K562 (cell line): ENCODE measurements around the gene PYY. TPM values are rescaled to one million over a fixed set of nuclear protein-coding genes. Genes with fewer than 3 reads are reported as not detected.
A peak's percentile ranks its signal among the peaks of the same experiment; 100 is the strongest.

ENCODE experiments used
- ATAC-seq: fragments of 200-7000 bp; cut with Tn5 transposase; 3 replicates; pipeline ENCODE4 v1.9.1; 2020; ENCODE audit warnings: moderate library complexity
- BruUV-seq: library from RNA; stranded (reverse); fragments of 400-500 nt; replicated peaks from 2 replicates; lab custom pipeline; 2021; lab: Mats Ljungman, UMichigan
- CTCF ChIA-PET: fragments of 300-600 bp; formaldehyde crosslinking; extraction: SDS; loops from one replicate; lab custom pipeline; 2021; ENCODE audit warnings: low intra/inter-chr PET ratio; lab: Yijun Ruan, JAX
- POLR2A ChIA-PET: fragments of 300-600, 350-650 bp; sonication (Branson Sonifier 250); formaldehyde crosslinking; extraction: SDS; loops from one replicate; lab custom pipeline; 2021; ENCODE audit warnings: antibody characterized with exemption, inconsistent platforms; lab: Yijun Ruan, JAX
- DNase-seq, 4 experiments: peaks; one replicate each; pipeline versions ENCODE4 v3.0.0 to v3.0.0-alpha.2; 2011 to 2018; ENCODE audit warnings: low spot score in 3 of 4, mixed read lengths in 3 of 4; ENCODE audit errors: extremely low read depth in 1 of 4
- FAIRE-seq: peaks from 2 replicates; lab custom pipeline; 2011; peaks lifted over from hg19 to GRCh38; lab: Jason Lieb, UNC
- H2AFZ ChIP-seq: 2 replicates; pipeline ENCODE4 v1.6.0; 2011; ENCODE audit warnings: low read depth, low read length, control low read depth, inconsistent platforms
- H3K27ac ChIP-seq: fragments of 200-600 bp; 3 replicates; pipeline ENCODE4 v1.8.0; 2011; ENCODE audit warnings: low read depth, mild to moderate bottlenecking, control low read depth, inconsistent platforms, low read length, moderate library complexity, mixed read lengths; ENCODE audit errors: extremely low read depth
- H3K27me3 ChIP-seq, 2 experiments: fragments of 300-600 bp in 1 of 2; 2 replicates in 1 of 2; 3 replicates in 1 of 2; pipeline versions ENCODE4 v1.6.0 to v1.8.0; 2011; ENCODE audit warnings: inconsistent platforms in 2 of 2, low read length in 2 of 2, mild to moderate bottlenecking in 1 of 2, mixed read lengths in 1 of 2, moderate library complexity in 1 of 2; ENCODE audit not compliant: control insufficient read depth in 2 of 2, insufficient read depth in 2 of 2
- H3K36me3 ChIP-seq: fragments of 300-600 bp; 3 replicates; pipeline ENCODE4 v1.8.0; 2011; ENCODE audit warnings: mild to moderate bottlenecking, low read length, inconsistent platforms; ENCODE audit not compliant: control insufficient read depth, insufficient read depth
- H3K4me1 ChIP-seq, 2 experiments: fragments of 200-600 bp in 1 of 2; replicated peaks in 1 of 2; 2 replicates in 1 of 2; 3 replicates in 1 of 2; pipeline versions ENCODE4 v1.5.1 to v1.8.0; 2011; ENCODE audit warnings: inconsistent platforms in 2 of 2, low read length in 2 of 2, mild to moderate bottlenecking in 1 of 2, mixed read lengths in 1 of 2, moderate library complexity in 1 of 2; ENCODE audit not compliant: control insufficient read depth in 2 of 2, insufficient read depth in 2 of 2
- H3K4me2 ChIP-seq: 2 replicates; pipeline ENCODE4 v1.6.1; 2011; ENCODE audit warnings: low read length, control low read depth, inconsistent platforms, mixed read lengths; ENCODE audit not compliant: insufficient read depth
- H3K4me3 ChIP-seq: fragments of 200-600 bp; sonication (generic), shearing (Covaris generic); 2 replicates; pipeline ENCODE4 v1.5.1; 2016; ENCODE audit warnings: control low read depth, inconsistent platforms
- H3K79me2 ChIP-seq: fragments of 200-600 bp; 3 replicates; pipeline ENCODE4 v1.8.0; 2011; ENCODE audit warnings: low read length, inconsistent platforms; ENCODE audit not compliant: control insufficient read depth, insufficient read depth
- H3K9ac ChIP-seq, 2 experiments: 2 replicates each; pipeline versions ENCODE4 v1.6.0 to v1.6.1; 2011; ENCODE audit warnings: low read depth in 2 of 2, low read length in 2 of 2, control low read depth in 1 of 2, inconsistent platforms in 1 of 2, mild to moderate bottlenecking in 1 of 2, mixed read lengths in 1 of 2; ENCODE audit not compliant: insufficient read depth in 1 of 2
- H3K9me1 ChIP-seq: one replicate; pipeline ENCODE4 v1.6.0; 2011; ENCODE audit warnings: inconsistent platforms, mild to moderate bottlenecking, low read length, moderate library complexity; ENCODE audit not compliant: control insufficient read depth, insufficient read depth
- H3K9me3 ChIP-seq: replicated peaks from 2 replicates; pipeline ENCODE4 v1.5.1; 2011; ENCODE audit warnings: low read depth, low read length, inconsistent platforms; ENCODE audit not compliant: control insufficient read depth, insufficient read depth
- H4K20me1 ChIP-seq: replicated peaks from 2 replicates; pipeline ENCODE4 v1.6.1; 2011; ENCODE audit warnings: low read length, inconsistent platforms, mixed read lengths; ENCODE audit not compliant: control insufficient read depth, insufficient read depth
- ADNP ChIP-seq: fragments of 200-800 bp; sonication (Bioruptor generic); IDR thresholded peaks from 2 replicates; pipeline ENCODE4 v1.6.1; 2016; ENCODE audit warnings: missing genetic modification characterization, missing compliant biosample characterization
- ARHGAP35 ChIP-seq: fragments of 450-650 bp; IDR thresholded peaks from 2 replicates; pipeline ENCODE4 v1.6.1; 2018; ENCODE audit not compliant: partially characterized antibody
- ARID3B ChIP-seq: fragments of 250-450 bp; sonication (Bioruptor Pico); IDR thresholded peaks from 2 replicates; pipeline ENCODE4 v1.4.0; 2020; ENCODE audit warnings: borderline replicate concordance
- BRF1 ChIP-seq: IDR thresholded peaks from 3 replicates; pipeline ENCODE4 v1.6.1; 2011; ENCODE audit warnings: borderline replicate concordance, mild to moderate bottlenecking; ENCODE audit not compliant: insufficient read length; ENCODE audit errors: extremely low read depth
- CBFA2T3 ChIP-seq: fragments of 450-650 bp; IDR thresholded peaks from 2 replicates; pipeline ENCODE4 v1.6.1; 2017
- CEBPZ ChIP-seq: fragments of 150-350 bp; IDR thresholded peaks from 2 replicates; pipeline ENCODE4 v1.6.1; 2014; ENCODE audit warnings: low read depth, mild to moderate bottlenecking, low read length, borderline replicate concordance
- HDAC3 ChIP-seq: fragments of 450-650 bp; IDR thresholded peaks from 2 replicates; pipeline ENCODE4 v1.6.1; 2018; ENCODE audit warnings: borderline replicate concordance, mild to moderate bottlenecking, moderate library complexity; ENCODE audit not compliant: partially characterized antibody
- NFE2L1 ChIP-seq: fragments of 450-650 bp; IDR thresholded peaks from 2 replicates; pipeline ENCODE4 v1.6.1; 2016; ENCODE audit warnings: missing genetic modification characterization, low read depth, mild to moderate bottlenecking, missing compliant biosample characterization, moderate library complexity, borderline replicate concordance
- NR0B1 ChIP-seq: fragments of 450-650 bp; IDR thresholded peaks from one replicate; pipeline ENCODE4 v1.6.1; 2018; ENCODE audit warnings: mild to moderate bottlenecking, moderate library complexity; ENCODE audit not compliant: partially characterized antibody
- POLR2A ChIP-seq: fragments of 450-650 bp; conservative IDR thresholded peaks from 2 replicates; pipeline ENCODE4 v1.6.1; 2016
- POLR3A ChIP-seq: IDR thresholded peaks from 2 replicates; pipeline ENCODE4 v1.6.1; 2011; ENCODE audit warnings: borderline replicate concordance, mild to moderate bottlenecking, moderate library complexity; ENCODE audit not compliant: insufficient read length, insufficient read depth; ENCODE audit errors: extremely low read depth
- TAF9B ChIP-seq: fragments of 450-650 bp; IDR thresholded peaks from 2 replicates; pipeline ENCODE4 v1.6.1; 2018; ENCODE audit warnings: mild to moderate bottlenecking; ENCODE audit not compliant: partially characterized antibody
- TCF7 ChIP-seq: sonication (generic); IDR thresholded peaks from 2 replicates; pipeline ENCODE4 v1.6.1; 2016; ENCODE audit warnings: antibody characterized with exemption, borderline replicate concordance
- ZNF184 ChIP-seq: sonication (generic); formaldehyde crosslinking; IDR thresholded peaks from 2 replicates; pipeline ENCODE4 v1.5.0; 2020; ENCODE audit warnings: missing genetic modification reagents
- ZNF384 ChIP-seq: IDR thresholded peaks from 2 replicates; pipeline ENCODE4 v1.6.1; 2012; ENCODE audit warnings: low read depth, low read length, improper control_type of control experiment
- ZNF41 ChIP-seq: fragments of 250-450 bp; sonication (Bioruptor Pico); conservative IDR thresholded peaks from 2 replicates; pipeline ENCODE4 v1.4.0; 2020; ENCODE audit warnings: mild to moderate bottlenecking
- ZNF583 ChIP-seq: fragments of 250-450 bp; sonication (Bioruptor Pico); IDR thresholded peaks from 2 replicates; pipeline ENCODE4 v1.4.0; 2020
- ZNF644 ChIP-seq: fragments of 200-800 bp; sonication (Bioruptor generic); IDR thresholded peaks from 2 replicates; pipeline ENCODE4 v1.6.1; 2016; ENCODE audit warnings: low read depth, missing genetic modification characterization, missing compliant biosample characterization
- WGBS: fragments of 100-300 bp; shearing (Covaris generic); methylation state at CpG from one replicate; pipeline ENCODE4 v1.1.6; 2016; ENCODE audit warnings: low coverage, mixed read lengths; ENCODE audit not compliant: insufficient coverage; ENCODE audit errors: missing lambda C conversion rate; 5-methylcytosine and 5-hydroxymethylcytosine counted together
- in situ Hi-C: fragments of 300-500 bp; cut with MboI; formaldehyde crosslinking; loops from 4 replicates; pipeline ENCODE4 v1.15.0; 2018; ENCODE audit warnings: inconsistent platforms, mixed read lengths
- intact Hi-C: fragments of 100-400 bp; cut with micrococcal nuclease; formaldehyde crosslinking; loops from 2 replicates; pipeline ENCODE4 v1.14.2; 2022
- polyA plus RNA-seq, 8 experiments: library from polyadenylated mRNA; depleted of rRNA in 4 of 8; stranded (reverse) in 5 of 8; unstranded in 3 of 8; fragments of >200 nt; fragmentation: Nextera tagmentation in 2 of 8; fragmentation: Illumina TruSeq in 1 of 8; extraction: Ambion mirVana in 2 of 8; extraction: Trizol in 1 of 8; gene quantifications; 2 replicates each; pipeline versions ENCODE4 v1.2.1 to v1.2.3, GENCODE V29; 2011 to 2014; ENCODE audit warnings: inconsistent platforms in 1 of 8, missing spikeins in 1 of 8
- total RNA-seq, 7 experiments: library from RNA; depleted of rRNA in 6 of 7; stranded (reverse); fragments of >200 nt in 6 of 7; fragmentation: Illumina TruSeq in 2 of 7; extraction: Trizol in 2 of 7; gene quantifications; 2 replicates each; pipeline versions ENCODE4 v1.2.1 to v1.2.3, GENCODE V29; 2011 to 2021; ENCODE audit warnings: low replicate concordance in 1 of 7

Gene PYY
- total and polyA plus RNA-seq, 9 of the 15 experiments (the other 6 are each of a cell fraction or from before 2014, with no cell fraction given): not detected

- Histone ChIP-seq H2AFZ (peak overlapping the region; percentile 96), H3K4me1 (peaks cover 5 to 12% of the 10 kb centered on the region in 2 experiments), H3K36me3 (no peaks in the 10 kb centered on the region), H3K4me2 (peak overlapping the region; percentile 86; the same call in 1 of the 2 replicates), H3K27me3 (peaks cover 23 to 33% of the 10 kb centered on the region in 2 experiments), H3K79me2 (no peaks in the 10 kb centered on the region), H3K9ac (peak overlapping the region in 1 of 2 experiments; percentile 91; a peak in 1 of 4 replicates), H4K20me1 (peaks cover 10% of the 10 kb centered on the region; the same call in 1 of the 2 replicates), H3K9me1 (no peaks in the 10 kb centered on the region), H3K9me3 (no peaks in the 10 kb centered on the region), H3K4me3 (no peak overlapping the region), H3K27ac (no peak overlapping the region)
- no TSS peak for BruUV-seq
- CTCF ChIA-PET: no interaction called here
- FAIRE-seq (no peak), DNase-seq (no peak), ATAC-seq (0 out of 3 replicates have a peak, but pooled peaks have one; percentile 12)
- intact Hi-C loops: no loop called here
- 54% methylated on average over 8 of the region's 8 CpGs for WGBS
- in situ Hi-C loops: no loop called here
- POLR2A ChIA-PET: interaction anchor here (0.6 to 1.2 kb wide), 2 partner anchors 27 to 233 kb away, joined by 3 read pairs; no protein-coding TSS in a partner anchor
- no peak for TF ChIP-seq ZNF583
- TF ChIP-seq BRF1: no peak
- TF ChIP-seq ZNF384: no peak
- no peak for TF ChIP-seq ARID3B (CRISPR knock-in tag)
- no peak for TF ChIP-seq POLR3A
- TF ChIP-seq ZNF644 (tag): no peak
- no peak for TF ChIP-seq TAF9B
- TF ChIP-seq ZNF41 (CRISPR knock-in tag): no peak
- no peak for TF ChIP-seq TCF7
- TF ChIP-seq ARHGAP35: no peak
- no peak for TF ChIP-seq POLR2A
- no peak for TF ChIP-seq ZNF184
- TF ChIP-seq CEBPZ: no peak
- no peak for TF ChIP-seq NFE2L1 (tag)
- TF ChIP-seq NR0B1: no peak
- TF ChIP-seq ADNP (tag): no peak
- TF ChIP-seq CBFA2T3: no peak
- TF ChIP-seq HDAC3: no peak
Measured at GRCh38 chr17:43984521-43984920, 30.8 kb upstream of the PYY start.
